Measurements from ENCODE around the gene REXO5.

DNA sequence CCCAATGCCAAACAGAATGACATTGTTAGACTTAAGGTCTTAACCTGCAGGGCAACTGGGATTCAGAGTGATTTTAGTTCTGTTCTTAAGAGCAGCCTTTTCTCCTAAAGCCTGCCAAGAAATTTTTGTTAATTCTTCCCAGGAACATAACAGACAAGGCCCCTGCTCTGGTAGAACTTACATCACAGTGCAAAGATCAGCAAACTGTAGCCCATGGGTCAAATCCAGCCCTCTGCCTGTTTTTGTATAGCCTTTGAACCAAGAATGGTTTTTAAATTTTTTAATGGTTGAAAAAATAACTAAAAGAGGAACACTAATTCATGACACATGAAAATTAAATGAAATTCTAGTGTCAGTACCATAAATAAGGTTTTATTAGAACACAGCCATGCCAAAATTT lies 38.8 kb upstream of the REXO5 start:
- TF ChIP-seq, protein P1, sequence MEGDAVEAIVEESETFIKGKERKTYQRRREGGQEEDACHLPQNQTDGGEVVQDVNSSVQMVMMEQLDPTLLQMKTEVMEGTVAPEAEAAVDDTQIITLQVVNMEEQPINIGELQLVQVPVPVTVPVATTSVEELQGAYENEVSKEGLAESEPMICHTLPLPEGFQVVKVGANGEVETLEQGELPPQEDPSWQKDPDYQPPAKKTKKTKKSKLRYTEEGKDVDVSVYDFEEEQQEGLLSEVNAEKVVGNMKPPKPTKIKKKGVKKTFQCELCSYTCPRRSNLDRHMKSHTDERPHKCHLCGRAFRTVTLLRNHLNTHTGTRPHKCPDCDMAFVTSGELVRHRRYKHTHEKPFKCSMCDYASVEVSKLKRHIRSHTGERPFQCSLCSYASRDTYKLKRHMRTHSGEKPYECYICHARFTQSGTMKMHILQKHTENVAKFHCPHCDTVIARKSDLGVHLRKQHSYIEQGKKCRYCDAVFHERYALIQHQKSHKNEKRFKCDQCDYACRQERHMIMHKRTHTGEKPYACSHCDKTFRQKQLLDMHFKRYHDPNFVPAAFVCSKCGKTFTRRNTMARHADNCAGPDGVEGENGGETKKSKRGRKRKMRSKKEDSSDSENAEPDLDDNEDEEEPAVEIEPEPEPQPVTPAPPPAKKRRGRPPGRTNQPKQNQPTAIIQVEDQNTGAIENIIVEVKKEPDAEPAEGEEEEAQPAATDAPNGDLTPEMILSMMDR (IDR thresholded peaks at IDR 0.05) = no peak
- TF ChIP-seq ZFX (IDR thresholded peaks at IDR 0.05; ENCODE audit: borderline replicate concordance) = no peak

Data from 22Rv1 (cell line).